HepG2 (cell line): Measurements from ENCODE around the gene SLC25A44. TPM values are rescaled to one million over a fixed set of nuclear protein-coding genes. Genes with fewer than 3 reads are reported as not detected.

Experiments used
- ATF5 ChIP-seq: sonication (generic); formaldehyde crosslinking; IDR thresholded peaks from 2 replicates; pipeline ENCODE4 v1.4.0; 2020; ENCODE audit warnings: mild to moderate bottlenecking, low read depth, missing genetic modification reagents
- CREB1 ChIP-seq, 2 experiments: fragments of 450-650 bp in 1 of 2; IDR thresholded peaks; 2 replicates each; pipeline ENCODE4 v1.6.1; 2016 to 2017; ENCODE audit warnings: control low read depth in 1 of 2, mild to moderate bottlenecking in 1 of 2, missing compliant biosample characterization in 1 of 2, missing genetic modification characterization in 1 of 2
- HNF1B ChIP-seq: sonication (generic); formaldehyde crosslinking; IDR thresholded peaks from 2 replicates; pipeline ENCODE4 v1.5.1; 2020; ENCODE audit warnings: mild to moderate bottlenecking, moderate library complexity, missing genetic modification reagents
- ZFP90 ChIP-seq: sonication (generic); formaldehyde crosslinking; IDR thresholded peaks from 2 replicates; pipeline ENCODE4 v1.8.0; 2022; ENCODE audit warnings: missing genetic modification reagents, mild to moderate bottlenecking, inconsistent platforms, borderline replicate concordance
- polyA plus RNA-seq, 8 experiments: library from polyadenylated mRNA; depleted of rRNA in 3 of 8; stranded (reverse) in 7 of 8; unstranded in 1 of 8; fragments of >200 nt; fragmentation: Illumina TruSeq in 4 of 8; extraction: Trizol in 4 of 8; gene quantifications; 2 replicates each; pipeline versions ENCODE4 v1.2.1 to v1.2.3, GENCODE V29; 2011 to 2016; ENCODE audit warnings: low read depth in 4 of 8, missing spikeins in 1 of 8, mixed read lengths in 1 of 8; ENCODE audit not compliant: insufficient read depth in 1 of 8
- total RNA-seq, 5 experiments: library from RNA; depleted of rRNA; stranded (reverse); fragments of >200 nt; fragmentation: Illumina TruSeq; extraction: Trizol; gene quantifications; 2 replicates each; pipeline ENCODE4 v1.2.3, GENCODE V29; 2016; ENCODE audit warnings: low read depth in 1 of 5
- TF ChIP-seq, protein P1 (sequence below): sonication (generic); formaldehyde crosslinking; conservative IDR thresholded peaks from 2 replicates; pipeline ENCODE4 v1.4.0; 2020; ENCODE audit warnings: mild to moderate bottlenecking, missing genetic modification reagents, moderate library complexity

SLC25A44 gene
- total and polyA plus RNA-seq, 2 of the 13 experiments (the other 11 are each of a cell fraction or from before 2014, with no cell fraction given): 10.7 to 13.4 TPM

DNA sequence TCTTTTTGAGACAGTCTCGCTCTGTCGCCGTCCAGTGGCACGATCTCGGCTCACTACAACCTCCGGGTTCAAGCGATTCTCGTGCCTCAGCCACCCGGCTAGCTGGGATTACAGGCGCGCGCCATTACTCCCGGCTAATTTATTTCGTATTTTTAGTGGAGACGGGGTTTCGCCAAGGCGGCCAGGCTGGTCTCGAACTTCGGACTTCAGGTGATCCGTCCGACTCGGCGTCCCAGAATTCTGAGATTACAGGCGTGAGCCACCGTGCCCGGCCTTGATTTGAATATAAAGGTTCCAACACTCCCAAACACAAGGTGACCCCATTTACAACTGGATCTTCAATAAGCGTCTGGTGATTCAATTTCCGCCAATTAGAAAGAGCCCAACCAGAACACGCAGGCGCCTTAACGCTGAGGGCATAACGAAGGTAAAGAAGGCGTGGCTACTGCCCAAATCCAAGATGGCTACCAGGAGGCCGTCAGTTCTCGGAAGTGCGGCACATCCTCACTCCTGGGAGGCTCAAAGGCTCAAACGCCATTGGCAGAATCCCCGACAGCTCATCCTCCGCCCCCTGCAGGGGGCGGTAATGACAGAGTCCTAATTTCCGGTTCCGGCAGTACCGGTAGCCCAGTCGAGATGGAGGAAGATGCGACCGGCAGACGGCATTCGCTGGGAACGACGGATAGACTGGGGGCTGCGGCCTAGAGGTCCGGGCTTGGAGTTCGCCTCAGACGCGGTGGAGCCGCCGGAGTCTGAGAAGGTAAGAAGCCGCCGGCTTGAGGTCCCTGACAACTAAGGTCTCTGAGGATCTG, at the start of gene SLC25A44 (continued):
- TF ChIP-seq, protein P1, sequence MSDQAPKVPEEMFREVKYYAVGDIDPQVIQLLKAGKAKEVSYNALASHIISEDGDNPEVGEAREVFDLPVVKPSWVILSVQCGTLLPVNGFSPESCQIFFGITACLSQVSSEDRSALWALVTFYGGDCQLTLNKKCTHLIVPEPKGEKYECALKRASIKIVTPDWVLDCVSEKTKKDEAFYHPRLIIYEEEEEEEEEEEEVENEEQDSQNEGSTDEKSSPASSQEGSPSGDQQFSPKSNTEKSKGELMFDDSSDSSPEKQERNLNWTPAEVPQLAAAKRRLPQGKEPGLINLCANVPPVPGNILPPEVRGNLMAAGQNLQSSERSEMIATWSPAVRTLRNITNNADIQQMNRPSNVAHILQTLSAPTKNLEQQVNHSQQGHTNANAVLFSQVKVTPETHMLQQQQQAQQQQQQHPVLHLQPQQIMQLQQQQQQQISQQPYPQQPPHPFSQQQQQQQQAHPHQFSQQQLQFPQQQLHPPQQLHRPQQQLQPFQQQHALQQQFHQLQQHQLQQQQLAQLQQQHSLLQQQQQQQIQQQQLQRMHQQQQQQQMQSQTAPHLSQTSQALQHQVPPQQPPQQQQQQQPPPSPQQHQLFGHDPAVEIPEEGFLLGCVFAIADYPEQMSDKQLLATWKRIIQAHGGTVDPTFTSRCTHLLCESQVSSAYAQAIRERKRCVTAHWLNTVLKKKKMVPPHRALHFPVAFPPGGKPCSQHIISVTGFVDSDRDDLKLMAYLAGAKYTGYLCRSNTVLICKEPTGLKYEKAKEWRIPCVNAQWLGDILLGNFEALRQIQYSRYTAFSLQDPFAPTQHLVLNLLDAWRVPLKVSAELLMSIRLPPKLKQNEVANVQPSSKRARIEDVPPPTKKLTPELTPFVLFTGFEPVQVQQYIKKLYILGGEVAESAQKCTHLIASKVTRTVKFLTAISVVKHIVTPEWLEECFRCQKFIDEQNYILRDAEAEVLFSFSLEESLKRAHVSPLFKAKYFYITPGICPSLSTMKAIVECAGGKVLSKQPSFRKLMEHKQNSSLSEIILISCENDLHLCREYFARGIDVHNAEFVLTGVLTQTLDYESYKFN: peak; percentile 33; the same call in 1 of the 2 replicates
- TF ChIP-seq ATF5 (CRISPR knock-in tag): no peak
- TF ChIP-seq HNF1B (CRISPR knock-in tag): peak; percentile 52
- peak; percentile 87 for TF ChIP-seq CREB1 (IDR thresholded peaks at IDR 0.05)
- TF ChIP-seq CREB1 (CRISPR knock-in tag; IDR thresholded peaks at IDR 0.05): peak; percentile 94
- no peak for TF ChIP-seq ZFP90
